ENCODE measurements around the gene LILRB5. TPM values are rescaled to one million over a fixed set of nuclear protein-coding genes. Genes with fewer than 3 reads are reported as not detected.
"Not testable (repeated sequence)": the region's sequence is repeated elsewhere in the genome, so short reads cannot be mapped to it uniquely, and the experiment has no call there.

Gene LILRB5
- total RNA-seq, 1 donor from 2014 or later: not detected

GRCh38 chr19:54281729-54282075 is 24.6 kb upstream of the LILRB5 start:
- intact Hi-C loops (cut with micrococcal nuclease): not testable (repeated sequence)

GRCh38 chr19:54281007-54281728 is 24.1 kb upstream of the LILRB5 start, which contains the start of gene LILRB2:
LILRB2 (minus strand) TSS chr19:54281110; CDS start chr19:54280496, 614 bp downstream.
- Mint-ChIP-seq H3K27ac (no peak within 1 kb of the TSS), H3K4me3 (no peak within 1 kb of the TSS), H3K36me3 (ENCODE audit: low read depth) (no peaks in the 10 kb centered on the region), H3K4me1 (ENCODE audit: low read depth) (peaks cover 7% of the 10 kb centered on the region), H3K9me3 (no peaks in the 10 kb centered on the region), H3K27me3 (ENCODE audit: insufficient read depth) (peaks cover 25% of the 10 kb centered on the region)
- intact Hi-C loops (cut with micrococcal nuclease): no loop called here
- no peak for DNase-seq (ENCODE audit: low spot score)

More at GRCh38 chr19:54281729-54282075, 24.6 kb upstream of the LILRB5 start:
- H3K27ac Mint-ChIP-seq; H3K4me3 Mint-ChIP-seq; DNase-seq (ENCODE audit: low spot score); H3K36me3 Mint-ChIP-seq (ENCODE audit: low read depth); H3K9me3 Mint-ChIP-seq; H3K4me1 Mint-ChIP-seq (ENCODE audit: low read depth): not testable (repeated sequence)
- peaks cover 25% of the 10 kb centered on the region for H3K27me3 Mint-ChIP-seq (ENCODE audit: insufficient read depth)

GRCh38 chr19:54280441-54280840 is 23.4 kb upstream of the LILRB5 start:
- H3K27me3 Mint-ChIP-seq (ENCODE audit: insufficient read depth): peaks cover 25% of the 10 kb centered on the region
- H3K36me3 Mint-ChIP-seq (ENCODE audit: low read depth); H3K4me1 Mint-ChIP-seq (ENCODE audit: low read depth); H3K9me3 Mint-ChIP-seq; H3K27ac Mint-ChIP-seq; H3K4me3 Mint-ChIP-seq; intact Hi-C loops (cut with micrococcal nuclease); DNase-seq (ENCODE audit: low spot score): not testable (repeated sequence)

DNA sequence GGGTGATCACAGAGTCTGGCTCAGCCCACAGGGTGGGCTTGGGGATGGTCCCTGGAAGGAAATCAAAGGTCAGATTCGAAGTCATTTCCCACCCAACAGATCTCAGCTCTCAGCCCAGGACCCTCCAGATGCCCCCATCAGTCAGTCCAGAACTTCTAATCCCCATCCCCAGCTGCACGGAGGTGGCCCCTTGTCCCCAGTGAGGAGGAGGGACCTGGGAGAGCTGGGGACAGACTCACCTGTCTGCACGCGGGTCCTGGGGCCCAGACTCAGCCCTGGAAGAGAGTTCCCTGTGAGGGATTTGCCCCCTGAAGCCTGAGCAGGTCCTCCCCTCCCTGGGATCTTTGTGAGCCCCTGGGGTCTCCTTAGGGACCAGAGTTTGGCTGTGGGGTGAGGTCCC is 23.0 kb upstream of the LILRB5 start:
- H3K36me3 Mint-ChIP-seq (ENCODE audit: low read depth); intact Hi-C loops (cut with micrococcal nuclease); H3K27ac Mint-ChIP-seq; H3K4me1 Mint-ChIP-seq (ENCODE audit: low read depth); DNase-seq (ENCODE audit: low spot score); H3K4me3 Mint-ChIP-seq; H3K9me3 Mint-ChIP-seq: not testable (repeated sequence)
- H3K27me3 Mint-ChIP-seq (ENCODE audit: insufficient read depth): peaks cover 25% of the 10 kb centered on the region

GRCh38 chr19:54279406-54279962 is 22.4 kb upstream of the LILRB5 start:
- H3K27ac Mint-ChIP-seq: no peak overlapping the region
- peaks cover 19% of the 10 kb centered on the region for H3K27me3 Mint-ChIP-seq (ENCODE audit: insufficient read depth)
- intact Hi-C loops (cut with micrococcal nuclease): no loop called here
- DNase-seq (ENCODE audit: low spot score): no peak
- H3K36me3 Mint-ChIP-seq (ENCODE audit: low read depth): no peaks in the 10 kb centered on the region
- H3K4me1 Mint-ChIP-seq (ENCODE audit: low read depth): peaks cover 7% of the 10 kb centered on the region
- no peak overlapping the region for H3K4me3 Mint-ChIP-seq
- H3K9me3 Mint-ChIP-seq: no peaks in the 10 kb centered on the region

GRCh38 chr19:54278571-54279195 is 21.6 kb upstream of the LILRB5 start:
- H3K27ac Mint-ChIP-seq; H3K36me3 Mint-ChIP-seq (ENCODE audit: low read depth); H3K9me3 Mint-ChIP-seq; intact Hi-C loops (cut with micrococcal nuclease); H3K4me1 Mint-ChIP-seq (ENCODE audit: low read depth); H3K4me3 Mint-ChIP-seq; DNase-seq (ENCODE audit: low spot score): not testable (repeated sequence)
- H3K27me3 Mint-ChIP-seq (ENCODE audit: insufficient read depth): peaks cover 18% of the 10 kb centered on the region

GRCh38 chr19:54278056-54278455 is 21.0 kb upstream of the LILRB5 start:
- peaks cover 22% of the 10 kb centered on the region for H3K27me3 Mint-ChIP-seq (ENCODE audit: insufficient read depth)
- H3K9me3 Mint-ChIP-seq; H3K4me3 Mint-ChIP-seq; H3K36me3 Mint-ChIP-seq (ENCODE audit: low read depth); H3K4me1 Mint-ChIP-seq (ENCODE audit: low read depth); H3K27ac Mint-ChIP-seq; intact Hi-C loops (cut with micrococcal nuclease); DNase-seq (ENCODE audit: low spot score): not testable (repeated sequence)

DNA sequence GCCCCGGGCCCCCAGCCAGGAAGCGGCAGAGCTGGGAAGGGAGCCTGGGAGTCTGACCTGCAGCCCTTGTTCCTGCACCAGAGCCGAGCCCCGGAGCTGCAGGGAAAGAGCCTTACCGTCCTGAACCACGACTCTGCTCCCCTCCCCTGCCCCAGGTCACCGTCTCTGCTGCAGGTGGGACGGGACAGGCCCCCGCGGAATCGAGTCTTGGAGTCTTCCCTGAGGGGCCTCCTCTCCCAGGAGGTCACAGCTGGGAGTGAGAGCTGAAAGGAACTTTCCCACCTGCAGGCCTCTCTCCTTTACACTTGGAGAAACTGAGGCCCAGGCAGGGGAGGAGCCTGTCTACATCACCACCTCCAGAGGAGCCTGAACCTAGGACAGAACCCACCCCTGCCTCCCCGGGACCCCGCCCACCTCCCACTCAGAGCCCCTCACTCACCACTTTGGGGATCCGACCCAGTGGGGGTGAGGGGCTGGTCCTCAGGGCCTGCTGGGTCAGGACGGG is 20.1 kb upstream of the LILRB5 start:
- H3K27ac Mint-ChIP-seq; H3K9me3 Mint-ChIP-seq; H3K4me3 Mint-ChIP-seq; H3K36me3 Mint-ChIP-seq (ENCODE audit: low read depth); DNase-seq (ENCODE audit: low spot score); intact Hi-C loops (cut with micrococcal nuclease); H3K4me1 Mint-ChIP-seq (ENCODE audit: low read depth): not testable (repeated sequence)
- peaks cover 18% of the 10 kb centered on the region for H3K27me3 Mint-ChIP-seq (ENCODE audit: insufficient read depth)

GRCh38 chr19:54275951-54276350 is 18.9 kb upstream of the LILRB5 start:
- Mint-ChIP-seq H3K4me1 (ENCODE audit: low read depth) (no peaks in the 10 kb centered on the region), H3K9me3 (no peaks in the 10 kb centered on the region), H3K27me3 (ENCODE audit: insufficient read depth) (peaks cover 12% of the 10 kb centered on the region), H3K36me3 (ENCODE audit: low read depth) (no peaks in the 10 kb centered on the region), H3K4me3 (no peak overlapping the region), H3K27ac (no peak overlapping the region)
- DNase-seq (ENCODE audit: low spot score): no peak
- intact Hi-C loops (cut with micrococcal nuclease): no loop called here

DNA sequence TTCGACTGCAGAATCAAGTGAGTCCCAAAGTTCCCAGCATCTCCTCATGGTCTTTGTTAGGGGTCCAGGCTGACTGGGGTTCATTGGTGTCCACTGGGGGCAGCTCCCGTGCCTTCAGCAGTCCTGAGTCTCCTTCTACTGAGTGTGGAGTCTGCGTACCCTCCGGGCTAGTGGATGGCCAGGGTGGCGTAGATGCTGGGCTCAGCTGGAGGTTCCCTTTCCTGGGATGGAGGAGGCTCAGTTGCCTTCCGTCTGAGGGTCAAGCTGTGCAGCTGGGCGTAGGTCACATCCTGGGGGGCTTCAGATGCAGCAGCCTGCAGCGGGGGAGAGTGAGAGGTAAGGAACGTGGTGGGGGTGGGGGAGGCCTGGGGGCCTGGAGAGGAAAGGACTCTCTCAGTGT is 17.4 kb upstream of the LILRB5 start:
- H3K9me3 Mint-ChIP-seq; H3K4me3 Mint-ChIP-seq; H3K27ac Mint-ChIP-seq; intact Hi-C loops (cut with micrococcal nuclease); DNase-seq (ENCODE audit: low spot score); H3K4me1 Mint-ChIP-seq (ENCODE audit: low read depth); H3K27me3 Mint-ChIP-seq (ENCODE audit: insufficient read depth); H3K36me3 Mint-ChIP-seq (ENCODE audit: low read depth): not testable (repeated sequence)

- no peak for DNase-seq (ENCODE audit: low spot score)
- H3K27me3 Mint-ChIP-seq (ENCODE audit: insufficient read depth): peaks cover 7% of the 10 kb centered on the region
- H3K4me3 Mint-ChIP-seq: no peak overlapping the region
- no peaks in the 10 kb centered on the region for H3K36me3 Mint-ChIP-seq (ENCODE audit: low read depth)
- no peaks in the 10 kb centered on the region for H3K4me1 Mint-ChIP-seq (ENCODE audit: low read depth)
- H3K27ac Mint-ChIP-seq: no peak overlapping the region
- intact Hi-C loops (cut with micrococcal nuclease): no loop called here
- no peaks in the 10 kb centered on the region for H3K9me3 Mint-ChIP-seq
These were observed 16.7 kb upstream of the LILRB5 start for GRCh38 chr19:54273821-54274220.

- H3K4me1 Mint-ChIP-seq (ENCODE audit: low read depth); H3K27ac Mint-ChIP-seq; intact Hi-C loops (cut with micrococcal nuclease); H3K36me3 Mint-ChIP-seq (ENCODE audit: low read depth); H3K9me3 Mint-ChIP-seq; DNase-seq (ENCODE audit: low spot score); H3K4me3 Mint-ChIP-seq: not testable (repeated sequence)
- peaks cover 14% of the 10 kb centered on the region for H3K27me3 Mint-ChIP-seq (ENCODE audit: insufficient read depth)
These were observed 15.1 kb upstream of the LILRB5 start for GRCh38 chr19:54272181-54272580.

- DNase-seq (ENCODE audit: low spot score); H3K36me3 Mint-ChIP-seq (ENCODE audit: low read depth); H3K9me3 Mint-ChIP-seq; H3K4me3 Mint-ChIP-seq; H3K27ac Mint-ChIP-seq; intact Hi-C loops (cut with micrococcal nuclease); H3K4me1 Mint-ChIP-seq (ENCODE audit: low read depth): not testable (repeated sequence)
- H3K27me3 Mint-ChIP-seq (ENCODE audit: insufficient read depth): peaks cover 14% of the 10 kb centered on the region
These were observed 14.5 kb upstream of the LILRB5 start for GRCh38 chr19:54271587-54271986.
